Skeletal muscle tissue (tissue), 4 donors: ENCODE results near the gene FOXJ3. TPM values are rescaled to one million over a fixed set of nuclear protein-coding genes. Genes with fewer than 3 reads are reported as not detected.

Experiments used
- H3K27ac ChIP-seq: one replicate; pipeline ENCODE4 v1.7.0; 2013; ENCODE audit warnings: mild to moderate bottlenecking, low read depth, low read length, inconsistent platforms
- H3K27me3 ChIP-seq, 3 donors: one replicate each; pipeline ENCODE4 v1.7.0; 2013; ENCODE audit warnings: low read length in 3 of 3; ENCODE audit not compliant: control insufficient read depth in 3 of 3, insufficient read depth in 3 of 3
- H3K36me3 ChIP-seq, 3 donors: one replicate each; pipeline ENCODE4 v1.7.0; 2013; ENCODE audit warnings: low read length in 3 of 3; ENCODE audit not compliant: control insufficient read depth in 3 of 3, insufficient read depth in 3 of 3
- H3K4me1 ChIP-seq, 3 donors: one replicate each; pipeline ENCODE4 v1.7.0; 2013; ENCODE audit warnings: low read length in 3 of 3, mild to moderate bottlenecking in 3 of 3; ENCODE audit not compliant: control insufficient read depth in 3 of 3, insufficient read depth in 3 of 3
- H3K4me3 ChIP-seq, 3 donors: one replicate each; pipeline ENCODE4 v1.7.0; 2013; ENCODE audit warnings: low read length in 3 of 3
- H3K9ac ChIP-seq, 3 donors: one replicate each; pipeline ENCODE4 v1.7.0; 2013; ENCODE audit warnings: low read length in 3 of 3, mild to moderate bottlenecking in 3 of 3, moderate library complexity in 2 of 3, low read depth in 1 of 3
- H3K9me3 ChIP-seq, 3 donors: one replicate each; pipeline ENCODE4 v1.7.0; 2013; ENCODE audit warnings: low read length in 3 of 3; ENCODE audit not compliant: control insufficient read depth in 3 of 3
- total RNA-seq: library from RNA; depleted of rRNA; stranded (reverse); fragments of >200 nt; gene quantifications from one replicate; pipeline ENCODE4 v1.2.3, GENCODE V29; 2014
- donor health status: Osteomylitis.

Gene FOXJ3
- total RNA-seq, 1 donor from 2014 or later = 65.2 TPM

DNA sequence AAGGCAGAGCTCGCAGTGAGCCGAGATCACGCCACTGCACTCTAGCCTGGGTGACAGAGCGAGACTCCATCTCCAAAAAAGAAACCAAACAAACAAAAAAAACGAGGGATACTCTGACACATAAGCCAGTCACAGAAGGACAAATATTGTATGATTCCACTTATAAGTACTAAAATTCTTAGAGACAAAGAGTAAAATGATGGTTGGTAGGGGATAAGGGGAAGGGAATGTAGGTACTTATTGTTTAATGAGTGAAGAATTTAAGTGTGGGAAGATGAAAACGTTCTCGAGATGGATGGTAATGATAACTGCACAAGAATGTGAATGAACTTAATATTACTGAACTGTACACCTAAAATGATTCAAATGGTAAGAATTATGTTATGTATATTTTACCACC, 103.8 kb downstream of the FOXJ3 start:
- Histone ChIP-seq H3K9me3 (no peaks in the 10 kb centered on the region), H3K9ac (no peak overlapping the region), H3K27me3 (no peaks in the 10 kb centered on the region), H3K4me3 (no peak overlapping the region), H3K27ac (no peak overlapping the region), H3K36me3 (no peaks in the 10 kb centered on the region), H3K4me1 (no peaks in the 10 kb centered on the region)

DNA sequence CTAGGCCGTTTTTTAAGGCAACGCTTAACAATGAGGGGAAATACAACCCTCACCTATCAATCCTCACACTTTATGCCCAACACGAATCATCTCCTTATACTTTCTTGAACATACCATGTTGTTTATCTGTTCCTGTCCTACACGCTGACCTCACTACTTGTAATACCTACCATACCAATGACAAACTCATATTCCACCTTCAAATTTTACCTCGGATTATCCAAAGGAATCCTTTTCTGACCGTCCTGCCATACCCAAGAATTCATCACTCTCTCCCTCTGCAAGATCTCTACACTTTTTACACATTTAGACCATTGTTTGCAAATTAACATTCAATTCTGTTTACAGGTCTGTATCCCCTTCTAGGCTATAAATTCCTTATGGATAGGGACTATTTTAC, 106.1 kb downstream of the FOXJ3 start:
- Histone ChIP-seq H3K9ac (no peak overlapping the region), H3K9me3 (no peaks in the 10 kb centered on the region), H3K36me3 (no peaks in the 10 kb centered on the region), H3K27ac (no peak overlapping the region), H3K4me3 (no peak overlapping the region), H3K27me3 (no peaks in the 10 kb centered on the region), H3K4me1 (no peaks in the 10 kb centered on the region)

DNA sequence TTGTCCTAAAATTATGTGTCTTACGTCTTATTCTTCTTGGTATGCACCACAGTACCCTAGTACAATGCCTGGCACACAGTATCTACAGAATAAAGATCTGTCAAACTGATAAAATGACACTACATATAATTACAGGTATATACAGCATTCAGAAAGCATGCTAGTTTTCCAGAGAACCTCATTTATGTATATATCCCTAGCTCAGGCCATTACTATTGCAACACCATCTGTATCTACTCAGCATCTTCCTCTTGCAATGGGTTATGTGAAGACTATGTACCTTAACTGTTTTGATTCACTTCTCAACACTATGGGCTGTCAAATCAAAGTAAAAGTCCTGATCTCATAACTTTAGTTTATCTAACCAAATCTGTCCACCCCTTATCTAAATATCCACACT, 112.0 kb downstream of the FOXJ3 start:
- Histone ChIP-seq H3K36me3 (no peaks in the 10 kb centered on the region), H3K27ac (no peak overlapping the region), H3K9me3 (no peaks in the 10 kb centered on the region), H3K9ac (no peak overlapping the region), H3K27me3 (no peaks in the 10 kb centered on the region), H3K4me1 (no peaks in the 10 kb centered on the region), H3K4me3 (no peak overlapping the region)

DNA sequence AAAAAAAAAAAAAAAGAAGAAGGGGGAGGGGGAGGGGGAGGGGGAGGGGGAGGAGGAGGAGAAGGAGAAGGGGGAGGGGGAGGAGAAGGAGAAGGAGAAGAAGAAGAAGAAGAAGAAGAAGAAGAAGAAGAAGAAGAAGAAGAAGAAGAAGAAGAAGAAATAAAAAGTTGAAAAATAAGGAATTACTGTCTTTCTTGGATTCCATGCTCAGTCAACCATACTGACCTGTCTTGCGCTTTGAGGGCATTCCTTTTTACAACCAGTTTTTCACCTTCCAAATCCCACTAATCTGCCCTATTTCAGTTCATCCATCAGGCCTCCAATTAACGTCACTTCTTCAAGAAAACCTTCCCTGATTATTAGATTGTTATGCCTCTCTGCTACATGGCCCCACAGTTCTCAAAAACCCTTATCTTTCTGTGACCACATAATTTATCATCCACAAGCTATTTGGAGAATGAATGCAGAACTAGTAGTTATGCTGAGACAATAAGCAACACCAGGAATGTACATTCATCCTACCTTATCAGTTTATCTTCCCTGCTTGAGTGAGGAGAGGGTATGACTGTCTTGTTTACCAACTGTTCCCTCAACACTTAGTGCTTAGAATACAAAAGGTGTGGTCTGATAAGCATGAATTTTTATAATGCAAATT, 113.0 kb downstream of the FOXJ3 start:
- Histone ChIP-seq H3K36me3 (no peaks in the 10 kb centered on the region), H3K9ac (no peak overlapping the region), H3K4me1 (no peaks in the 10 kb centered on the region), H3K27me3 (no peaks in the 10 kb centered on the region), H3K4me3 (no peak overlapping the region), H3K9me3 (no peaks in the 10 kb centered on the region), H3K27ac (no peak overlapping the region)

DNA sequence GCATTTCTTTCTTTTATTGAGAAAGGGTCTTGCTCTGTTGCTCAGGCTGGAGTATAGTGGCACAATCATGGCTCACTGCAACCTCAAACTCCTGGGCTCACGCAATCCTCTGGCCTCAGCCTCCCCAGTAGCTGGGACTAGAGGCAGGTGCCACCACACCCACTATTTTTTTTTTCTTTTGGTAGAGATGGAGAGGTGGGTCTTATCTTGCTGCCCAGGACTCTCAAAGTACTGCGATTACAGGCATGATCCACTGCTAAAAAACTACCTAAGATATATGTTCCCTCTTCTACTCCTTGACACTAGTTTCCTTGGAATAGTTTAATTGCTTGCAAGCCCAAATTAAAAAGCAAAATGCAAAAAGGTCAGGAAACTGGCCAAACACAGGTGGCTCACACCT, 113.6 kb downstream of the FOXJ3 start:
- Histone ChIP-seq H3K9ac (no peak overlapping the region), H3K36me3 (no peaks in the 10 kb centered on the region), H3K27me3 (no peaks in the 10 kb centered on the region), H3K4me1 (no peaks in the 10 kb centered on the region), H3K9me3 (no peaks in the 10 kb centered on the region), H3K4me3 (no peak overlapping the region), H3K27ac (no peak overlapping the region)

DNA sequence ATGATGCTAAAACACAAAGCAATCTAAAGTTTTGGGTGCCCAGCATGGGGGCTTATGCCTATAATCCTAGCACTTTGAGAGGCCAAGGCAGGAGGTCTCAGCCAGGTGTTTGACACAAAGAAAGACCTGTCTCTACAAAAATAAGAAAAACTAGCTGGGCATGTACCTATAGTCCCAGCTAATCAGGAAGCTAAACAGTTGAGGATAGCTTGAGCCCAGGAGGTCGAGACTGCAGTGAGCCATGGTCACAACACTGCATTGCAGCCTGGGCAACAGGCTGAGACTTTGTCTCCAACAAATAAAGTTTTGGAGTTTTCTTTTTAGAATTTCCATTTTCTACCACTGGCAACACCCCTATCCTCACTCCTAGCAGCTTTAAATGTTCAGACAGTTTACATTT, 115.4 kb downstream of the FOXJ3 start:
- H3K27ac ChIP-seq = no peak overlapping the region
- no peak overlapping the region for H3K4me3 ChIP-seq
- no peaks in the 10 kb centered on the region for H3K9me3 ChIP-seq
- no peak overlapping the region for H3K9ac ChIP-seq
- no peaks in the 10 kb centered on the region for H3K36me3 ChIP-seq
- H3K27me3 ChIP-seq = no peaks in the 10 kb centered on the region
- H3K4me1 ChIP-seq = peaks cover 0 to 3% (median 2%) of the 10 kb centered on the region in 3 donors

DNA sequence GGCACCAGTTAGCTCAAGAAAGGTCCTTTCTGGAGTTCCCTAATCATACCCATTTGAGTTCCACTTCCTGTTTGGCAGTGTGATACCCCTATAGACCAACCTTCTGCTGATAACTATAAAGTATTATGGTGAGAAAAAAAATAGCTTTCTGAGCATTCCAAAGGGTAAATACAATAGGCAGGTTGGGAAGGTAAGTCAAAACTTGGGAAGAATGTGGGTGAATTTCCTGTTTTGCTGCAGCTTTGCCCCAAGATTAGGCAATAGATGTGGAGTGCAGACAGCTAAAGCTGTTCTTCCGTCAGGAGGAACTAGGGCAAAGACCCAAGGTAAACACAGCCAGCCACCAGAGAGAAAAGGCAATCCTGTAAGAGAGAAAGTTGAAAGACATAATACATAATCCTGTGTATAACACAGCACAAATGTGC, 120.6 kb downstream of the FOXJ3 start:
- Histone ChIP-seq H3K9ac (no peak overlapping the region), H3K27ac (no peak overlapping the region), H3K4me3 (no peak overlapping the region), H3K4me1 (peaks cover 20 to 26% (median 21%) of the 10 kb centered on the region in 3 donors), H3K27me3 (no peaks in the 10 kb centered on the region), H3K9me3 (no peaks in the 10 kb centered on the region), H3K36me3 (no peaks in the 10 kb centered on the region)

DNA sequence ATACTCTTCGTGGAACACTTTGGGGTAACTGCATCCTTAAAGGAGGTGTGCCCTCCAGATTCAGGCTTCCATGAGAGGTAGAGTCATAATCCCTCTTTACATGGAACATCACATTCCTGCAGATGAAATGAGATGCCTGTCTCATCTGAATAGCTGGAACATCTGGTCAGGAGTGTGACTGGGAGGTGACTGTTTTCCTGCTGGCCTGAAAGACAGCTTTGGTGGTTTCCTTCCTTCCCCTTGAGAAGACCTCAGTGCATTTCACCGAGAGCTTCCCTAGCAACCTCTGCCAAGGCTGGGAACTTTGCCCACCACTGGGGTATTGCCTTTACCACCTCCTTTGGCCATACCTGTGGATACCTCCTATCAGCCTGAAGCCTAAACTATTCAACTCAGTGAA, 123.8 kb downstream of the FOXJ3 start:
- no peaks in the 10 kb centered on the region for H3K27me3 ChIP-seq

DNA sequence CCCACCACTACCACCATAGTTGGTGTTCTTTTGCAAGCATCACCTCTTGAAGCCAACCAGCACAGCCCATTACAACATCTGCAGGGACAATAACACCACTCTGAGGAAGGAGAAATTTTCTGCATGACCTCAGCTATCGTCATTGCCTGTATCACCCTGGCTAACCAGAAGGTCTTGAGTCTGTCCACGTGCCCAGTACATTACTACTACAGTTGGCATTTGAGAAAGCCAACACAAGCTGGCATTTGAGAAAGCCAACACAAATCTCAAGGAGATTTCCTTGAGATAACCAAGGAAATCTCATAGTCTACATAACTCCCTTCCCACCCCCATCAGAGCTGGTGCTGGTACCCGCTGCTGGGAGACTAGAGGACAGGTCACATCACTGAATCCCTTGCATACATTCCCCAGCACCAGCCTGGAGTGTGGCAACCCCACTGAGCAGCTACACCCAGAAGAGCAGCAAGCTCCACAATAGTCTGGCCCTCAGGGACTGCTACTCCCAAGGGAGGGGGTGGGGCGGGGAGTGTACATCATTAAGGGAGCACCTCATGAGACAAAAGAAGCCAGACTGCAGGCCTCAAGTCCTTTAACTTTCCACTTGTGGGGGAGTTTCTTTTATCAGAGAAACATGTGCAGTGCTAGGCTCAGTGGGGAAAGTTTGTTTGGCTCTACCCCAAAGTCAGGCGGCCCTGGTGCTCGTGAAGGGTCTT, 124.5 kb downstream of the FOXJ3 start:
- Histone ChIP-seq H3K9ac (no peak overlapping the region), H3K9me3 (no peaks in the 10 kb centered on the region), H3K4me1 (peaks cover 22 to 34% (median 22%) of the 10 kb centered on the region in 3 donors), H3K27ac (no peak overlapping the region), H3K36me3 (no peaks in the 10 kb centered on the region), H3K4me3 (no peak overlapping the region), H3K27me3 (no peaks in the 10 kb centered on the region)

More for the DNA sequence above, 123.8 kb downstream of the FOXJ3 start:
- Histone ChIP-seq H3K36me3 (no peaks in the 10 kb centered on the region), H3K9me3 (no peaks in the 10 kb centered on the region), H3K4me3 (no peak overlapping the region), H3K4me1 (peaks cover 22 to 34% (median 22%) of the 10 kb centered on the region in 3 donors), H3K27ac (no peak overlapping the region), H3K9ac (no peak overlapping the region)

DNA sequence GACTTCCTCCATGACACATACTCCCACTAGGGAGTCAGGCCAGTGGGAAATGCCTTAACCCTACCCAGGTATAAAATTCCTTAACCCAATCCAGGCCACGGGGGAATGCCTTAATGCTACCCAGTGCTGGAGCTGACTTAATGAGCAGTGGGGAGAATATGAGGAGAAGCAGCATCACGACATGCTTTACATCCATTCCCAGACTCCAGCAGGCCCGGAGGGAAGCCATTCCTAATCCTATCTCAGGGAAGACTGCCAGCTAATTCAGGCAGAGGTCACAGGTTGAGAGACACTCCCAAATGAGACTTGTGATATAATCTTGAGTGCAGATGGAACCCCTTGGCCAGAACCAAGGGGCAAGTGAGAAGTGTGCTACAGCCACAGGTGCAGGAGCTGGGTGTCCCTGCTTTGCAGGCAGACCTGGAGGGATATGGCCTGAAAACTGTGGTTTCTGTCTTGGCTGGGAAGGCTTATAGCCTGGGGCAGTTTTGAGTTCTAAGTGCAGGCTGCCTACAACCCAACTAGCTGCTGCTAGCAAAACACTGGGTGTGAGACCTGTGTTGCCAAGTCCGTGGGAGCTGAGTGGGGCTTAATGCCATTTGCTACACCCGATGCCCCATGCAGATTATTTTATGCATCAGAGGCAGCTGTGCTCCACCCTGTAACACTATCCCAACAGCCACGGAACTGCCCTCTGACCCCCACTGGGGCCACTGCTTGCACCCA, 125.3 kb downstream of the FOXJ3 start:
- no peak overlapping the region for H3K27ac ChIP-seq
- H3K36me3 ChIP-seq = no peaks in the 10 kb centered on the region
- H3K27me3 ChIP-seq = no peaks in the 10 kb centered on the region

More for the DNA sequence above, 125.3 kb downstream of the FOXJ3 start:
- Histone ChIP-seq H3K9me3 (no peaks in the 10 kb centered on the region), H3K4me3 (peak overlapping the region in 1 of 3 donors; percentile 9), H3K4me1 (peaks cover 20 to 33% (median 22%) of the 10 kb centered on the region in 3 donors), H3K9ac (peak overlapping the region in 1 of 3 donors; percentile 15)
